AG04450 (cell line): ENCODE measurements around the gene GIPC2. TPM values are rescaled to one million over a fixed set of nuclear protein-coding genes. Genes with fewer than 3 reads are reported as not detected.

Experiments
- CTCF ChIA-PET: fragments of 300-600, 350-600 bp; formaldehyde crosslinking; extraction: SDS; loops from one replicate; lab custom pipeline; 2022; ENCODE audit warnings: antibody characterized with exemption, inconsistent platforms; lab: Charles Lee
- POLR2A ChIA-PET: fragments of 350-600 bp; formaldehyde crosslinking; extraction: SDS; loops from one replicate; lab custom pipeline; 2021; ENCODE audit warnings: antibody characterized with exemption, inconsistent platforms; lab: Yijun Ruan, JAX
- DNase-seq: peaks from one replicate; pipeline ENCODE4 v3.0.0-alpha.2; 2011; ENCODE audit warnings: low read depth, low spot score
- H3K27ac ChIP-seq: one replicate; pipeline ENCODE4 v1.5.1; 2012; ENCODE audit warnings: low read depth, low read length, control low read depth
- H3K27me3 ChIP-seq: one replicate; pipeline ENCODE4 v1.6.0; 2012; ENCODE audit warnings: low read length; ENCODE audit not compliant: control insufficient read depth, insufficient read depth
- H3K4me3 ChIP-seq: 2 replicates; pipeline ENCODE4 v1.5.1; 2011; ENCODE audit warnings: mild to moderate bottlenecking, low read depth, low read length, control low read depth
- H3K9me3 ChIP-seq: 2 replicates; pipeline ENCODE4 v1.5.1; 2012; ENCODE audit warnings: low read length; ENCODE audit not compliant: control insufficient read depth, insufficient read depth
- polyA plus RNA-seq: library from polyadenylated mRNA; depleted of rRNA; stranded (reverse); fragments of >200 nt; gene quantifications from 2 replicates; pipeline ENCODE4 v1.2.3, GENCODE V29; 2011
- TF ChIP-seq, protein P1 (sequence below): IDR thresholded peaks from 2 replicates; pipeline ENCODE4 v1.5.1; 2011; ENCODE audit warnings: low read depth, low read length, control low read depth, inconsistent platforms

Gene GIPC2
- polyA plus RNA-seq, 1 experiment = 0.09 TPM

GRCh38 chr1:78048446-78048845 is 2.7 kb downstream of the GIPC2 start:
- CTCF ChIA-PET = no interaction called here
- TF ChIP-seq, protein P1, sequence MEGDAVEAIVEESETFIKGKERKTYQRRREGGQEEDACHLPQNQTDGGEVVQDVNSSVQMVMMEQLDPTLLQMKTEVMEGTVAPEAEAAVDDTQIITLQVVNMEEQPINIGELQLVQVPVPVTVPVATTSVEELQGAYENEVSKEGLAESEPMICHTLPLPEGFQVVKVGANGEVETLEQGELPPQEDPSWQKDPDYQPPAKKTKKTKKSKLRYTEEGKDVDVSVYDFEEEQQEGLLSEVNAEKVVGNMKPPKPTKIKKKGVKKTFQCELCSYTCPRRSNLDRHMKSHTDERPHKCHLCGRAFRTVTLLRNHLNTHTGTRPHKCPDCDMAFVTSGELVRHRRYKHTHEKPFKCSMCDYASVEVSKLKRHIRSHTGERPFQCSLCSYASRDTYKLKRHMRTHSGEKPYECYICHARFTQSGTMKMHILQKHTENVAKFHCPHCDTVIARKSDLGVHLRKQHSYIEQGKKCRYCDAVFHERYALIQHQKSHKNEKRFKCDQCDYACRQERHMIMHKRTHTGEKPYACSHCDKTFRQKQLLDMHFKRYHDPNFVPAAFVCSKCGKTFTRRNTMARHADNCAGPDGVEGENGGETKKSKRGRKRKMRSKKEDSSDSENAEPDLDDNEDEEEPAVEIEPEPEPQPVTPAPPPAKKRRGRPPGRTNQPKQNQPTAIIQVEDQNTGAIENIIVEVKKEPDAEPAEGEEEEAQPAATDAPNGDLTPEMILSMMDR = no peak
- DNase-seq = no peak
- no peak overlapping the region for H3K4me3 ChIP-seq
- POLR2A ChIA-PET = no interaction called here
- H3K9me3 ChIP-seq = no peaks in the 10 kb centered on the region
- peaks cover 12% of the 10 kb centered on the region for H3K27me3 ChIP-seq
- no peak overlapping the region for H3K27ac ChIP-seq

- TF ChIP-seq, protein P1 = no peak
- ChIA-PET CTCF (interaction anchor here (1.3 kb wide), 1 partner anchor 64 kb away, joined by 4 read pairs; no protein-coding TSS in a partner anchor), POLR2A (no interaction called here)
- Histone ChIP-seq H3K4me3 (no peak overlapping the region), H3K9me3 (no peaks in the 10 kb centered on the region), H3K27me3 (peaks cover 12% of the 10 kb centered on the region), H3K27ac (no peak overlapping the region)
- DNase-seq = no peak
Observed at GRCh38 chr1:78049396-78049795, 3.6 kb downstream of the GIPC2 start.

DNA sequence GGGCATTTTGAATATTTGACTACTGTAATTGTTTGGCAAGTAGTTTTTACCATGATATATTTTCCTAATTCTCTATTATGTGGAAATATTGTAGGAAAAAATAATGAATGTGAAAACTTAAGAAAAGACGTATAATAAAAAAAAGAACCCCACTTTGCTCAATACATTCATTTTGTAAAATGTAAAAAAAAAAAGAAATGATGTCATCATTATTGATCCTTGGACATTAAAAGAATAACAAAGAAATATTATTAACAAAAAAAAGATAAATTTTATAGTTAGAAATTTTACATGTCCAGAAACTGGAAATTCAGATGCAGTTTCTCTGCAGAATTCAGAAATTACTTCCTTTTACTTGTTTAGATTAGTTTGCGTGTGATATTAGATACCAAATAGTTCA is 5.2 kb downstream of the GIPC2 start:
- Histone ChIP-seq H3K27ac (no peak overlapping the region), H3K27me3 (peaks cover 2% of the 10 kb centered on the region), H3K9me3 (no peaks in the 10 kb centered on the region), H3K4me3 (no peak overlapping the region)
- DNase-seq = no peak
- TF ChIP-seq, protein P1 = no peak
- POLR2A ChIA-PET = no interaction called here
- CTCF ChIA-PET = no interaction called here

- Histone ChIP-seq H3K27ac (no peak overlapping the region), H3K9me3 (no peaks in the 10 kb centered on the region), H3K27me3 (no peaks in the 10 kb centered on the region), H3K4me3 (no peak overlapping the region)
- CTCF ChIA-PET = interaction anchor here (1.0 kb wide), 1 partner anchor 62 kb away, joined by 3 read pairs; no protein-coding TSS in a partner anchor
- TF ChIP-seq, protein P1 = no peak
- no peak for DNase-seq
- POLR2A ChIA-PET = no interaction called here
Observed at GRCh38 chr1:78052685-78053405, 7.1 kb downstream of the GIPC2 start.

DNA sequence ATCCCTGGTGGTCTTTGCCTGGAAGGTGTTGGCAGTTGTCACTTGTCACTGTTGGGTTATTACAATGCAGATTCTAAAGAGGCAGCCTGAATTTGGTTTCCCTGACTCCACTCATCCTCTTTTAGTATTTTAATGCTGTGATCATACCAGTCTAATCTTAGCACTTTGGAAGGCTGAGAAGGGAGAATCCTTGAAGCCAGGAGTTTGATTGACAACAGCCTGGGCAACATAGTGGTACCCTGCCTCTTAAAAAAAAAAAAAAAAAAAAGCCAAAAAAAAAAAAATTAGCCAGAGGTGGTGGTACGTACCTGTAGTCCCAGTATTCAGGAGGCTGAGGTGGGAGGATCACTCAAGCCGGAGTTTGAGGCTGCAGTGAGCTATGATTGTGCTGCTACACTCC is 7.7 kb downstream of the GIPC2 start:
- no peak overlapping the region for H3K4me3 ChIP-seq
- TF ChIP-seq, protein P1 = no peak
- POLR2A ChIA-PET = interaction anchor here (0.7 kb wide), 1 partner anchor 42 kb away, joined by 3 read pairs; no protein-coding TSS in a partner anchor

More for the DNA sequence above, 7.7 kb downstream of the GIPC2 start:
- no peak overlapping the region for H3K27ac ChIP-seq
- CTCF ChIA-PET = no interaction called here
- H3K27me3 ChIP-seq = no peaks in the 10 kb centered on the region
- no peaks in the 10 kb centered on the region for H3K9me3 ChIP-seq
- DNase-seq = no peak
